ENCODE measurements around the gene FFAR2.

DNA sequence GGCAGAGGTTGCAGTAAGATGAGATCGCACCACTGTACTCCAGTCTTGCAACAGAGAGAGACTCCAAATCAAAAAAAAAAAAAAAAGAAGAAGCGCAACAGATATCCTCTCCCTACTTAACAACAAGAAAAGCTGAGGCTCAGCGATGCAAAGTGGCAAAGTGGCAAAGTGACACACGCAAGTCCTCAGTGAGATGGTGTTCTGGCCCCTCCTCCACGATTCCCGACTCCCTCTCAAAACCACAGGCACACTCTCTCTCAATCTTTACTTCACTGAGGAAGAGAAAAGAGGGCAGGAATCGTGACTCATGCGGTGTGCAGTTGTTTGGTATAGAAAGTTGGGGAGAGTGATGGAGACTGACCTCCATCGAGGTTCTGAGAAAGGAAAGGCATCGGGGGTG, 12.6 kb downstream of the FFAR2 start:
- no peak for TF ChIP-seq EP300 (IDR thresholded peaks at IDR 0.05; ENCODE audit: borderline replicate concordance)
- TF ChIP-seq, protein P1, sequence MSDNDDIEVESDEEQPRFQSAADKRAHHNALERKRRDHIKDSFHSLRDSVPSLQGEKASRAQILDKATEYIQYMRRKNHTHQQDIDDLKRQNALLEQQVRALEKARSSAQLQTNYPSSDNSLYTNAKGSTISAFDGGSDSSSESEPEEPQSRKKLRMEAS (IDR thresholded peaks at IDR 0.05) = no peak
- no peak for TF ChIP-seq CREB1 (IDR thresholded peaks at IDR 0.05; ENCODE audit: low read depth)
- no peak for TF ChIP-seq TCF12 (IDR thresholded peaks at IDR 0.05; ENCODE audit: low read depth)
- no peak for TF ChIP-seq YY1 (IDR thresholded peaks at IDR 0.05; ENCODE audit: low read depth)
- no peak for TF ChIP-seq FOXM1 (IDR thresholded peaks at IDR 0.05; ENCODE audit: borderline replicate concordance, low read depth)
- TF ChIP-seq CEBPB (IDR thresholded peaks at IDR 0.05) = no peak
- TF ChIP-seq, protein P2, sequence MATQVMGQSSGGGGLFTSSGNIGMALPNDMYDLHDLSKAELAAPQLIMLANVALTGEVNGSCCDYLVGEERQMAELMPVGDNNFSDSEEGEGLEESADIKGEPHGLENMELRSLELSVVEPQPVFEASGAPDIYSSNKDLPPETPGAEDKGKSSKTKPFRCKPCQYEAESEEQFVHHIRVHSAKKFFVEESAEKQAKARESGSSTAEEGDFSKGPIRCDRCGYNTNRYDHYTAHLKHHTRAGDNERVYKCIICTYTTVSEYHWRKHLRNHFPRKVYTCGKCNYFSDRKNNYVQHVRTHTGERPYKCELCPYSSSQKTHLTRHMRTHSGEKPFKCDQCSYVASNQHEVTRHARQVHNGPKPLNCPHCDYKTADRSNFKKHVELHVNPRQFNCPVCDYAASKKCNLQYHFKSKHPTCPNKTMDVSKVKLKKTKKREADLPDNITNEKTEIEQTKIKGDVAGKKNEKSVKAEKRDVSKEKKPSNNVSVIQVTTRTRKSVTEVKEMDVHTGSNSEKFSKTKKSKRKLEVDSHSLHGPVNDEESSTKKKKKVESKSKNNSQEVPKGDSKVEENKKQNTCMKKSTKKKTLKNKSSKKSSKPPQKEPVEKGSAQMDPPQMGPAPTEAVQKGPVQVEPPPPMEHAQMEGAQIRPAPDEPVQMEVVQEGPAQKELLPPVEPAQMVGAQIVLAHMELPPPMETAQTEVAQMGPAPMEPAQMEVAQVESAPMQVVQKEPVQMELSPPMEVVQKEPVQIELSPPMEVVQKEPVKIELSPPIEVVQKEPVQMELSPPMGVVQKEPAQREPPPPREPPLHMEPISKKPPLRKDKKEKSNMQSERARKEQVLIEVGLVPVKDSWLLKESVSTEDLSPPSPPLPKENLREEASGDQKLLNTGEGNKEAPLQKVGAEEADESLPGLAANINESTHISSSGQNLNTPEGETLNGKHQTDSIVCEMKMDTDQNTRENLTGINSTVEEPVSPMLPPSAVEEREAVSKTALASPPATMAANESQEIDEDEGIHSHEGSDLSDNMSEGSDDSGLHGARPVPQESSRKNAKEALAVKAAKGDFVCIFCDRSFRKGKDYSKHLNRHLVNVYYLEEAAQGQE (IDR thresholded peaks at IDR 0.05; ENCODE audit: low read depth) = no peak
- TF ChIP-seq TAF1 (IDR thresholded peaks at IDR 0.05; ENCODE audit: low read depth) = no peak
- no peak for TF ChIP-seq EGR1 (IDR thresholded peaks at IDR 0.05)
- TF ChIP-seq RAD21 (IDR thresholded peaks at IDR 0.05; ENCODE audit: low read depth) = no peak
- no peak for TF ChIP-seq NFIC (IDR thresholded peaks at IDR 0.05)
- TF ChIP-seq, protein P3, sequence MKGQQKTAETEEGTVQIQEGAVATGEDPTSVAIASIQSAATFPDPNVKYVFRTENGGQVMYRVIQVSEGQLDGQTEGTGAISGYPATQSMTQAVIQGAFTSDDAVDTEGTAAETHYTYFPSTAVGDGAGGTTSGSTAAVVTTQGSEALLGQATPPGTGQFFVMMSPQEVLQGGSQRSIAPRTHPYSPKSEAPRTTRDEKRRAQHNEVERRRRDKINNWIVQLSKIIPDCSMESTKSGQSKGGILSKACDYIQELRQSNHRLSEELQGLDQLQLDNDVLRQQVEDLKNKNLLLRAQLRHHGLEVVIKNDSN (IDR thresholded peaks at IDR 0.05) = no peak
- TF ChIP-seq TEAD4 (IDR thresholded peaks at IDR 0.05) = no peak
